NB4 (cell line): ENCODE data around the gene LIPF.
A peak's percentile ranks its signal among the peaks of the same experiment; 100 is the strongest.

Experiments
- CTCF ChIP-seq: IDR thresholded peaks from one replicate; pipeline ENCODE4 v1.5.1; 2012; ENCODE audit warnings: low read depth, low read length
- MAX ChIP-seq: IDR thresholded peaks from 2 replicates; pipeline ENCODE4 v1.6.1; 2011; ENCODE audit warnings: low read depth, low read length
- MYC ChIP-seq: IDR thresholded peaks from 2 replicates; pipeline ENCODE4 v1.6.1; 2011; ENCODE audit warnings: low read depth, low read length
- POLR2A ChIP-seq: IDR thresholded peaks from 2 replicates; pipeline ENCODE4 v1.6.1; 2011; ENCODE audit warnings: mild to moderate bottlenecking; ENCODE audit not compliant: insufficient read length; ENCODE audit errors: extremely low read depth

GRCh38 chr10:88728107-88728763 lies 64.0 kb downstream of the LIPF start:
- TF ChIP-seq CTCF, result peak; percentile 83
- no peak for TF ChIP-seq POLR2A
- TF ChIP-seq MYC, result no peak
- no peak for TF ChIP-seq MAX
